HG02642 (cell line): Measurements from ENCODE around the gene CLIP2.
"Not testable (repeated sequence)": the region's sequence is repeated elsewhere in the genome, so short reads cannot be mapped to it uniquely, and the experiment has no call there.

Experiments used
- ATAC-seq: cut with Tn5 transposase; IDR thresholded peaks from one replicate; pipeline ENCODE4 v1.9.1; 2021; ENCODE audit warnings: mild to moderate bottlenecking; ENCODE audit not compliant: unreplicated experiment, poor library complexity

CLIP2 gene

GRCh38 chr7:74420006-74420405 is 130.8 kb downstream of the CLIP2 start:
- no peak for ATAC-seq

GRCh38 chr7:74424291-74424880 is 135.2 kb downstream of the CLIP2 start:
- no peak for ATAC-seq

GRCh38 chr7:74428023-74428422 is 138.8 kb downstream of the CLIP2 start:
- ATAC-seq = no peak

- ATAC-seq = no peak
These were observed 140.0 kb downstream of the CLIP2 start for GRCh38 chr7:74429153-74429747.

- ATAC-seq = not testable (repeated sequence)
These were observed 141.2 kb downstream of the CLIP2 start for GRCh38 chr7:74430409-74430808.

GRCh38 chr7:74430961-74431466 is 141.8 kb downstream of the CLIP2 start:
- no peak for ATAC-seq

GRCh38 chr7:74437291-74437571 is 148.0 kb downstream of the CLIP2 start:
- ATAC-seq = not testable (repeated sequence)

- ATAC-seq = no peak
These were observed 149.1 kb downstream of the CLIP2 start for GRCh38 chr7:74438327-74438726.

GRCh38 chr7:74439541-74439940 is 150.3 kb downstream of the CLIP2 start:
- no peak for ATAC-seq

- ATAC-seq = not testable (repeated sequence)
These were observed 150.9 kb downstream of the CLIP2 start for GRCh38 chr7:74440143-74440542.

GRCh38 chr7:74441801-74442200 is 152.6 kb downstream of the CLIP2 start:
- ATAC-seq = no peak

- no peak for ATAC-seq
These were observed 154.5 kb downstream of the CLIP2 start for GRCh38 chr7:74443543-74444247.

- ATAC-seq = no peak
These were observed 159.9 kb downstream of the CLIP2 start for GRCh38 chr7:74449144-74449543.

- ATAC-seq = no peak
These were observed 160.7 kb downstream of the CLIP2 start for GRCh38 chr7:74449809-74450397.

GRCh38 chr7:74452748-74453321 is 163.6 kb downstream of the CLIP2 start:
- no peak for ATAC-seq

- no peak for ATAC-seq
These were observed 164.3 kb downstream of the CLIP2 start, which contains the start of gene GTF2IRD1 for GRCh38 chr7:74453322-74454011. Gene GTF2IRD1, plus strand, starts transcription at chr7:74453906. Its CDS starts 54,175 bp downstream, at chr7:74508081.

GRCh38 chr7:74454021-74454924 is 165.1 kb downstream of the CLIP2 start:
- no peak for ATAC-seq

- no peak for ATAC-seq
These were observed 165.7 kb downstream of the CLIP2 start for GRCh38 chr7:74454925-74455288.

GRCh38 chr7:74455291-74455804 is 166.1 kb downstream of the CLIP2 start:
- no peak for ATAC-seq
